Stimulated activated CD4-positive, alpha-beta T cell treated with anti-CD3 and anti-CD28 coated beads, Interleukin-15, amount 100 ng/mL, for 48 hours (primary cell): Measurements from ENCODE around the gene ZIC1.

ENCODE experiments used
- DNase-seq, 2 donors: peaks; one replicate each; pipeline ENCODE4 v3.0.0-alpha.2; 2020; ENCODE audit warnings: low read depth in 2 of 2

Gene ZIC1

GRCh38 chr3:147380387-147380951 lies 28.7 kb upstream of the ZIC1 start:
- DNase-seq, result no peak

- DNase-seq, result no peak
Measured at GRCh38 chr3:147380977-147381376, 28.2 kb upstream of the ZIC1 start.

- DNase-seq, result no peak
Measured at GRCh38 chr3:147381596-147381995, 27.6 kb upstream of the ZIC1 start.

GRCh38 chr3:147383617-147384016 lies 25.5 kb upstream of the ZIC1 start:
- no peak for DNase-seq

GRCh38 chr3:147384210-147385058 lies 24.7 kb upstream of the ZIC1 start:
- no peak for DNase-seq

- no peak for DNase-seq
Measured at GRCh38 chr3:147385059-147386012, 23.8 kb upstream of the ZIC1 start.

GRCh38 chr3:147387291-147387884 lies 21.8 kb upstream of the ZIC1 start:
- no peak for DNase-seq

GRCh38 chr3:147387885-147388699 lies 21.1 kb upstream of the ZIC1 start:
- DNase-seq, result no peak

- DNase-seq, result no peak
Measured at GRCh38 chr3:147388700-147389580, 20.2 kb upstream of the ZIC1 start.

GRCh38 chr3:147389717-147390116 lies 19.4 kb upstream of the ZIC1 start:
- no peak for DNase-seq

- no peak for DNase-seq
Measured at GRCh38 chr3:147390589-147391569, 18.3 kb upstream of the ZIC1 start.

- no peak for DNase-seq
Measured at GRCh38 chr3:147391781-147392624, 17.2 kb upstream of the ZIC1 start.

GRCh38 chr3:147392625-147392946 lies 16.6 kb upstream of the ZIC1 start:
- no peak for DNase-seq

GRCh38 chr3:147393261-147393942 lies 15.8 kb upstream of the ZIC1 start:
- no peak for DNase-seq

- no peak for DNase-seq
Measured at GRCh38 chr3:147393943-147394883, 15.0 kb upstream of the ZIC1 start.

- no peak for DNase-seq
Measured at GRCh38 chr3:147394884-147395225, 14.3 kb upstream of the ZIC1 start.
